Fibroblast of skin of abdomen (primary cell): ENCODE results near the gene PACS2.

Experiments used
- DNase-seq: peaks from one replicate; pipeline ENCODE4 v3.0.0-alpha.2; 2013

The PACS2 gene

DNA sequence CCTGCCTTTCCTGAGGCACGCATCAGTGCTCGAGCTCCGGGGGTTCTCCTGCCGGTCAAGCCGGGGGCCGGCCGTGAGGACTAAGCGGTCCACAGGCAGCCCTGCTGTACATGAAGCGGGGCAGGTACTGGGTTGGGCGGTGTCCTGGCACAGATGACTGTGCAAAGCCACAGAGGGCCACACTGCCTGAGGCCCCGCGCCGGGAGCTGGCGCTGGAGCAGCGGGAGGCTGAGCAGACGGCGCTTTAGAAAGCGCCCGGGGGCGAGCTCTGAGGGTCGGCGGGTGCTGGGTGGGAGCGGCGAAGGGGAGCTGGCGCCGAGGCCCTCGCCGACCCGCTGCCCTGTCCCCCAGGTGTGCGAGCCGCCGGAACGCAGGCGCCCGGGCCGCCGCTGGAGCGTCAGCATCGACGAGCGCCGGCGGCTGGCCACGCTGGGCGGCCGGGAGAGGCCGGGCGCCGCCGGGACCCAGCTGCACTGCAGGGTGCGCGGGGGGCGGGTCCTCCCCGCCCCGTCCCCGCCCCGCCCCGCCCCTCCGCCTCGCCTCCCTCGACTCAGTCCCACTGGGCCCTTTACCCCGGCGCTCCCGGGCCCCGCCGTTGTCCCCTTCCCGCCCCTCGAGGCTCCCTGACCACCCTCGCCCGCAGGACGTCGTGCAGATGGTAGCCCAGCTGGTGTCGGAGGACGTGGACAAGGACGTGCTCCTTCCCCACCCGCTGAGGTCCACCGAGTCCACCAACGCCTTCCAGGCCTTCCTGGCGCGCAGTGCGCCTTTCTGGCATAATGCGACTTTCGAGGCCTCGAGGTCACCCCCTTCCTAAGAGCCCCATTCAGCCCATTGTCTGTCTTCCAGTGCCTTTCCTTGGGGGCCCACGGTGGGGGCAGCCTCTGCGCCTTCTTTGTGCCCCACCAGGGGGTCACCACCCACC is 96.7 kb downstream of the PACS2 start:
- peak; percentile 31 for DNase-seq

DNA sequence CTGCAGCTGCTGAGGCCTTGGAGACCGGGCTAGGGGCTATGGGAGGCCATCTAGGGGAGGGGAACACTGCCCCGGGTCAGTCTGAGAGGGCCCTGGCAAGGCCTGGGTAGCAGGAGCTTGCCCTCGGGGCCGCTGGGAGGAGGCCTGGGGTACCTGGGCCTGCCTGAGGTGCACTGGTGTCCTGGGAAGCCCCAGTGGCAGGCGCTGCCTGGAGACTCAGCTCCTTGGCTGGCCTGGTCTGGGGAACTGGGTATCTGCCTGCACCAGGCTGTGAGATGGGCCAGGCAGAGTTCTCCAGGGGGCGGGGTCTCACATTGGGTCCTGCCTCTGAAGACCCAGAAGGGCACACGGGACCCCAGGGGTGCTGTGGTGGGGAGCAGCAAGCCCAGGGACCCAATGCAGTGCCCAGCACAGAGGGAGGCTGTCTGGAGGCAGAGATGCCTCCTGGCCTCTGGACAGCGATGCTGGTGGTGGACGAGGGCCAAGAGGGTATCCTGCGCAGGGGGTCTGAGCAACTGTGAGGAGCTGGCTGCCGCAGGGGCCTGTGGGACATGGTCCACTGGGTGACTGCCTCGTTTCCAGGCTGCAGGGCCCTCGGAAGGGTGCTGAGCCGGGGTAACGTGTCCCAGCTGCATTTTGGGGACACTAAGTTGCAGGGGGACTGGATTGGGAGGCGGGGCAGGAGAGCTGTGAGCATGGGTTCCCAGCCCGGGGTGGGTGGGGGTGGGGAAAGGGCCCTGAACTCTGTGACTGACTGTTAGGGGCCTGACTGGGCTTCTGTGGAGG is 97.6 kb downstream of the PACS2 start:
- no peak for DNase-seq

DNA sequence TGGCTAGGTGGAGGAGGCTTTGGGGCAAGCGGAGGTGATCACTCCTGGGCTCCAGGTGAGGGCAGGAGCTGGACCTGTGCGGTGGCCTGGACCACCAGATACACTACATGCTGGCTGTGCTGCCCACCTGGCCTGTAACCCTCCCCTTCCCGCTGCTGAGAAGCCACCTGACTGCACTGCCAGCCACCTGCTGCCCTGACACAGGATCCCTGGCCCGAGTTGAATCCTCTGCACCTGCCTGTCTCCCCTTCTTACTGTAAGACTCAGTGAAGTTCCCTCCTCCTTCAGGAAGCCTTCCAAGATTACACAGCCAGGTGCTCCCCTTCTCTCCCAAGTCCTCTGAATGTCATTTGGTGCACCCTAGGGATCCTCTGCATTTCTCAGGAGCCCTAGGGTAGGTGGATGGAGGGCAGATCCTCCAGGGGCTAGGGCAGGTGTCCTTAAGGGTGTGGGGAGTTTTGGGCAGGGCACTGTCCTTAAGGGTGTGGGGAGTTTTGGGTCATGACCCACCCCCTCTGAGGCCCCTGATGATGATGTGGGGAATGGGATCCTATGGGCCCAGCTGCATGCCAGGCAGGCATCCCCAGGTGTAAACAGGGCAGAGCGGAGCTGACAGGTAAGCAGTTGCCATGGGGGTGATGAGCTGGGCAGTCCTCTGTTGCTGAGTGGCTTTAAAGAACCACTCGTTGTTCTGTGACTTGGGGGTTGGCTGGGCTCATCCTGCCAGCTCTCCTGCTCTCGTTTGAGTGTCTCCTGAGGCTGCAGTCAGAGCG is 98.4 kb downstream of the PACS2 start:
- DNase-seq: no peak

DNA sequence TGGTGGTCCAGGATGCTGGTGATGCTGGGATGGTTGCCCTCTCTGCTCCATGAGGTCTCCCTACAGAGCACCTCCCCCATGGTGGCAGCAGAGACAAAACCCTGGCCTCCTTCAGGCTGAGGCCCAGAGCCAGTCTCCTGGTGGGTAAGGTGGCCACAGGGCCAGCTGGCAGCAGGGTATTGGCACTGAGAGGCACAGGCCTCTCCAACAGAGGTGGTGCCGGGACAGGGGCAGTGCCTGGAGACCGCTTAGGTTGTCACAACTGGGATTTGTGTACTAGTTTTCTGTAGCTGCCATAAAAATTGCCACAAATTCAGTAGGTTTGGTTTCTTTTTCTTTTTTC is 99.0 kb downstream of the PACS2 start:
- no peak for DNase-seq

GRCh38 chr14:105414456-105415371 is 100.2 kb downstream of the PACS2 start:
- peak; percentile 67 for DNase-seq

DNA sequence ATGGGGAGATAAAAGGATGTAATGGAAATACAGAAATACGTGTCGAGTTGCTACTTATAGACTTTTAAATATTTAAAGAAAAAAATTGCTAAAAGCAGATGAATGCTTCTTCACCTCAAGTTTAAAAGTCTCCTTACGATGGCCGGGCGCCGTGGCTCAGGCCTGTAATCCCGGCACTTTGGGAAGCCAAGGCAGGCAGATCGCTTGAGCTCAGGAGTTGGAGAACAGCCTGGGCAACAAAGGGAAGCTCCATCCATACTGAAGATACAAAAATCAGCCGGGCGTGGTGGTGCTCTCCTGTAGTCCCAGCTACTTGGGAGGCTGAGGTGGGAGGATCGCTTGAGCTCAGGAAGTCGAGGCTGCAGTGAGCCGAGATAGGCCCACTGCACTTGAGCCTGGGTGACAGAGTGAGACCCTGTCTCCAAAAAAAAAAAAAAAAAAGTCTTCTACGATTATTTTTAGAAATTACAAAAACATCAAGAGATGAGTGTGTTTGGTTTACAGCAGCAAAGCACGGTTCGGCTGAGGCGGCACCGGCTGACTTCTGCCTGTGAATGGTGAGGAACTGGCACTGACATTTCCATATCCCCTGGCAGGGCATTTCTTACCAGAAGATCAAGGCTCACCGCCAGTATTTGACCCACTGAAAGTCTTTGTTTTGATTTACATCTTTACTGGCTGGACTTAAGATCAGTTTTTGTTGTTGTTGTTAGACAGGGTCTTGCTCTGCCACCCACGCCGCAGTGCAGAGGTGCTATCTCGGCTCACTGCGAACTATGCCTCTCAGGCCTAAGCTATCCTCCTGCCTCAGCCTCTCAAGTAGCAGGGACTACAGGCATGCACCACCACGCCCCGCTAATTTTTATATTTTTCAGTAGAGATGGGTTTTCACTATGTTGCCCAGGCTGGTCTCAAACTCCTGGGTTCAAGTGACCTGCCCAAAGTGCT is 101.2 kb downstream of the PACS2 start:
- DNase-seq: no peak

DNA sequence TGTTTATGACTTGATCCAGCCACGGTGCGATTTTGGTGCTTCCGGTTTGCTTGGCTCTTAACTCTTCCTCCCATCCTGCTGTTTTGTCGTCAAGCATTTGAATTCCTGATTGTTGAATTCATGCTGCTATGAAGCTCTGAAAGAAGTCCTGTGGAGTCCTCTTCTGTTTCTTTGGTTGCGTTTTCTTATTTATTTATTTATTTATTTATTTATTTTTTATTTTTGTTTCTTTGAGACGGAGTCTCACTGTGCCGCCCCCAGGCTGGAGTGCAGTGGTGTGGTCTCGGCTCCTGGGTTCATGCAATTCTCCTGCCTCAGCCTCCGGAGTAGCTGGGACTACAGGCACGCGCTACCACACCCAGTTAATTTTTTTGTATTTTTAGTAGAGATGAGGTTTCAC is 102.1 kb downstream of the PACS2 start:
- no peak for DNase-seq

DNA sequence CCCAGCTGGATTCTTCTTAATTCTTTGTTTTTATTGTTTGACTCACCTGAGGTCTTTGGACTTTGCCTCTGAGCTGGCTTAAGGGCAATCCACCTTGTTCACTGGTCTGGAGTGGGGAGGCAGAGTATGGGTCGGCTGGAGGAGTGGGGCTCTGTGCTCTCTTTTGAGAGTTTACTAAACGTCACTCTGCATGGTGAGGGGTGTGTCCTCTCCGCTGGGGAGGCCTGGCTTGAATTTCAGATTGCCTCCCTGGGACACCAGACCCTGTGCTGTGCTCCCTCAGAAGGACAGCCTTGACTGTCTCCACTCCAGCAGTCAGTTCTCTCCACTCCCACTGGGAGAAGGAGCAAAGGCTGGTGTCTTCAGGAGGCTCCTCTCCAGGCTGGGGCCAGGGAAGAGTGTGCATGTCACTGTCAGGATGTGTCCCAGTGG is 103.2 kb downstream of the PACS2 start:
- DNase-seq: no peak

- no peak for DNase-seq
Observed at GRCh38 chr14:105418269-105419194, 104.0 kb downstream of the PACS2 start.

DNA sequence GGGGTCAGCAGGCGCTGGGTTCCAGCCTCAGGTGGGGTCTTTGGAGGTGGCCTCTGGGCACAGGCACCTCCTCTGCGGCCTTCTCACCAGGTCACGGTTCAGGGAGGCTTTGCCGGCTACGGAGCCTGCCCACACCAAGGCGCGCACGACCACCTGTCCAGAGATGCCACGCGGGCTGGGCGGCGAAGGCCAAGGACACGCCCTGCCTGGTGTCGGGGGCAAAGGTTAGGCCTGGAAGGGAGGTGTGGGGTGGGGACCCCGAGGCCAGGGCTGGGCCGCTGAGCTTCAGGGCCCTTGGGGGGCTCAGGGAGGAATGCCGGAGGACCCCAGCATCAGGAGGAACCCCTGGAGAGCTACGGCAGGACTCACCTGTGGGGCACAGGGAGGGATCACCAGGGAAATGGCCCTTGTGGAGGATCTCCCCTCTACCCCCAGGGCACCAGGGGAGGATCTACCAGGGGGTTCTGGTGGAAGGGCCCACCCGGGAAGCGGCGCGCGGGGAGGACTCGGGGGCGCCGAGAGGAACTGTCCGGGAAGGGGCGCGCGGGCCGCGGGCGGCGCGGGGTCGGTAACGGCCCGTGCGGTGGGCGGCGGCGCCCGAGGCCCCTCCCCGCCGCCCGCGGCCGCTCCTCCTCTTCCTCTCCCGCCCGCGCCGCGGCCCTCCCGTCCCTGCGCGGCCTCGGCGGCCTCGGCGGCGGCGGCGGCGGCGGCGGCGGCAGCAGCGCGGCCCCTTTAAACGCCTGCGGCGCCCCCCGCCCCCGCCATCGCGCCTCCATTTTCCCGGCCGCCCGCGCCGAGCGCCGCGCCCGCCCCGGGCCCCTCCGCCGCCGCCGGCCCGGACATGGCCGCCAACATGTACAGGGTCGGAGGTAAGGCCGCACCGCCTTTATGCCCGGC is 104.9 kb downstream of the PACS2 start, which contains the start of gene MTA1:
MTA1 (plus strand) TSS at position 633 of the 897 bp plus-strand sequence; CDS start at position 842, 209 bp downstream.
- peak; percentile 50 for DNase-seq

DNA sequence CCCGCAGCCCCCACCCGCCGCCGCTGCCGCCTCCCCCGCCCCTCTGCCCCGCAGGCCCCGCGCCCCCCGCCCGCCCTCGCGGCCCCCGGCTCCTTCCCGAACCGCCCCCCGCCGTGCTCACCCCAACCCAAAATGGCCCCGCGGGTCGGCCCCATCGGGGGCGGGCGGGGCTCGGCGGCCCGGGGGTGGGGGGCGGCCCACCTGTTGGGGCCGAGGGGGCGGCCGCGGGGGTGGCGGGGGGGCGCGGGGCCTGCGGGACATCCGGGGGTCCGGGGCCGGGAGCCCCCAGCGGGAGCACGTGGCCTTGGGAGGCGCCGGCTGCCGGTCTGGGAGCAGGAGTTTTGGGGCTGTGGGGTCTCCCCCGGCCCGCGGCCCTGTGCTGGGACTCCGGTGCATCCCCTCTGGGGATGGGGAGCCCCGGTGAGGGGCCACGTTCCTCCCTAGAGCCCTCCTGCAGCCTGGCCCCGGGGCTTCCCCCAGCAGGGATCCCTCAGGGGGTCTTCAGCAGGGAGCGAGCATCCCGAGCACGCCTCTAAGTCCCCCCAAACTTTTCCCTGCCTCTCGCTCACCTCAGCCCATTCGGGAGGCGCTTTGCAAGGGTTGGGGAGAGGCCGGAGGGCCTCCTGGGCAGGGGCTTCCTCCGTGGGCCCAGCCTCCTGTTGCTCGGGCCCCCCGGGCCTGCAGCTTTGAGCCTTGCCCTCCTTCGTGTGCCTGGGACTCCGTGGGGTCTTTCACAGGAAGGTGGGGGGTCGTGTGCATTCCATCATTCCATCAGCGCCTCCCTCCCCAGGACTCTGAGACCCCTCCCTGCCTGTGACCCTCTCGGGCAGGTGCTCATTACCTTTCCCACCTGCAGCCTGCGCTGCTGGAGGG is 105.8 kb downstream of the PACS2 start:
- no peak for DNase-seq

- no peak for DNase-seq
Observed at GRCh38 chr14:105420974-105421674, 106.6 kb downstream of the PACS2 start.

- DNase-seq: no peak
Observed at GRCh38 chr14:105421723-105422615, 107.4 kb downstream of the PACS2 start.

DNA sequence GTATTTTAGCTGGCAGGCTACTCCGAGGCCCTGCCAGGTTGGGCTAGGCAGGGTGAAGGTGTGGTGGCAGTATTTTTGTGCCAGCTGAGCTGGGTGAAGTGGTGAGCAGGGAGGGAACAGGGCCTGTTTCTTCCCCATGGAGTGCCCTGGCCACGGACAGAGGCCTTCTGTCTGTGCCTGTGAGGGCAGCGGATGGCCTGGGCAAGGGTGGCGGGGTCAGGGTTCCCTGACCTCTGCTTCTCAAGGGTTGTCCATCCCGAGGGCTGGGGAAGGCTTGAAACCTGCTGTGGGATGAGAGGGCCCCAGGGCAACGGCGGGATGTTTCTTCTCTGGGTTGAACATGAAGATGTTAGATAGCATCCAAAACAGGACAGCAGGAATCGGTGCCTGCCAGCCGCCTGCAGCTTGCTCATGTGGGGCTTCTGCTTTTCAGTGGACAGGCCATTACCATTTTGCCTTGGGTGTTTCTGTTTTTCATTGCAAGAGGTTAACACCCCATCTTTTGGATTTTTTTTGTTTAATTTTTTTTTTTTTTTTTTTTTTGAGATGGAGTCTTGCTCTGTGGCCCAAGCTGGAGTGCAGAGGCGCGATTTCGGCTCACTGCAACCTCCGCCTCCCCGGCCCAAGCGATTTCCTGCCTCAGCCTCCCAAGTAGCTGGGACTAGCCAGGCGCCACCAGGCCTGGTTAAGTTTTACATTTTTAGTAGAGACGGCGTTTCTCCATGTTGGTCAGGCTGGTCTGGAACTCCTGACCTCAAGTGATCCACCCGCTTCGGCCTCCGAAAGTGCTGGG is 108.3 kb downstream of the PACS2 start:
- DNase-seq: no peak
